K562 (cell line): ENCODE measurements around the gene ELMO3. TPM values are rescaled to one million over a fixed set of nuclear protein-coding genes. Genes with fewer than 3 reads are reported as not detected.

Source experiments
- FOSL1 ChIP-seq: fragments of 200-800 bp; sonication (Bioruptor generic); conservative IDR thresholded peaks from 2 replicates; pipeline ENCODE4 v1.6.1; 2016; ENCODE audit warnings: missing genetic modification characterization, missing compliant biosample characterization
- HCFC1 ChIP-seq: IDR thresholded peaks from 2 replicates; pipeline ENCODE4 v1.6.1; 2012; ENCODE audit warnings: low read depth, low read length, improper control_type of control experiment
- HDAC1 ChIP-seq, 2 experiments: fragments of 450-650 bp; IDR thresholded peaks; 2 replicates each; pipeline ENCODE4 v1.6.1; 2016 to 2017; ENCODE audit warnings: inconsistent platforms in 1 of 2, mild to moderate bottlenecking in 1 of 2, moderate library complexity in 1 of 2
- IFI16 ChIP-seq: fragments of 250-450 bp; sonication (Bioruptor Pico); IDR thresholded peaks from 2 replicates; pipeline ENCODE4 v2.1.2; 2022; ENCODE audit warnings: mild to moderate bottlenecking, inconsistent platforms
- MAZ ChIP-seq, 2 experiments: fragments of 450-650 bp in 1 of 2; sonication (generic) in 1 of 2; formaldehyde crosslinking; IDR thresholded peaks in 1 of 2; conservative IDR thresholded peaks in 1 of 2; 2 replicates each; pipeline versions ENCODE4 v1.4.0 to v1.5.0; 2020; ENCODE audit warnings: mild to moderate bottlenecking in 1 of 2, missing genetic modification reagents in 1 of 2
- MBD2 ChIP-seq: sonication (generic); IDR thresholded peaks from 2 replicates; pipeline ENCODE4 v1.6.1; 2016; ENCODE audit warnings: low read depth, borderline replicate concordance
- MCM2 ChIP-seq: fragments of 450-650 bp; IDR thresholded peaks from 2 replicates; pipeline ENCODE4 v1.6.1; 2017; ENCODE audit warnings: low read depth, mild to moderate bottlenecking
- MLX ChIP-seq, 2 experiments: fragments of 450-650 bp in 1 of 2; sonication (generic) in 1 of 2; formaldehyde crosslinking; conservative IDR thresholded peaks; 2 replicates each; pipeline versions ENCODE4 v1.4.0 to v1.8.1; 2020 to 2022; ENCODE audit warnings: mild to moderate bottlenecking in 1 of 2, missing genetic modification reagents in 1 of 2
- MTA1 ChIP-seq: fragments of 450-650 bp; IDR thresholded peaks from 2 replicates; pipeline ENCODE4 v1.6.1; 2017; ENCODE audit warnings: borderline replicate concordance
- NR2C2 ChIP-seq, 2 experiments: fragments of 200-800 bp in 1 of 2; sonication (Bioruptor generic) in 1 of 2; sonication (generic) in 1 of 2; formaldehyde crosslinking in 1 of 2; IDR thresholded peaks; 2 replicates each; pipeline versions ENCODE4 v1.6.1 to v1.8.0; 2016 to 2022; ENCODE audit warnings: mild to moderate bottlenecking in 1 of 2, missing compliant biosample characterization in 1 of 2, missing genetic modification characterization in 1 of 2, missing genetic modification reagents in 1 of 2
- PRMT5 ChIP-seq: sonication (generic); formaldehyde crosslinking; IDR thresholded peaks from 2 replicates; pipeline ENCODE4 v1.5.0; 2020; ENCODE audit warnings: missing genetic modification reagents
- PURB ChIP-seq: sonication (generic); formaldehyde crosslinking; IDR thresholded peaks from 2 replicates; pipeline ENCODE4 v1.9.0; 2021; ENCODE audit warnings: low read depth, mild to moderate bottlenecking, missing genetic modification reagents
- RHOXF2B ChIP-seq: fragments of 250-450 bp; sonication (Bioruptor Pico); conservative IDR thresholded peaks from 2 replicates; pipeline ENCODE4 v1.5.1; 2021
- TFAP4 ChIP-seq: sonication (generic); formaldehyde crosslinking; IDR thresholded peaks from 2 replicates; pipeline ENCODE4 v1.8.0; 2022; ENCODE audit warnings: missing genetic modification reagents, mild to moderate bottlenecking, moderate library complexity, borderline replicate concordance
- ZNF239 ChIP-seq: fragments of 250-450 bp; sonication (Bioruptor Pico); IDR thresholded peaks from 2 replicates; pipeline ENCODE4 v1.4.0; 2020; ENCODE audit warnings: mild to moderate bottlenecking
- ZNF263 ChIP-seq: sonication (generic); formaldehyde crosslinking; IDR thresholded peaks from 2 replicates; pipeline ENCODE4 v1.8.0; 2022; ENCODE audit warnings: mild to moderate bottlenecking, missing genetic modification reagents, borderline replicate concordance
- ZNF354B ChIP-seq: fragments of 250-450 bp; sonication (Bioruptor Pico); IDR thresholded peaks from 2 replicates; pipeline ENCODE4 v1.4.0; 2020
- ZNF41 ChIP-seq: fragments of 250-450 bp; sonication (Bioruptor Pico); conservative IDR thresholded peaks from 2 replicates; pipeline ENCODE4 v1.4.0; 2020; ENCODE audit warnings: mild to moderate bottlenecking
- ZNF444 ChIP-seq: fragments of 250-450 bp; sonication (Bioruptor Pico); IDR thresholded peaks from 2 replicates; pipeline ENCODE4 v1.4.0; 2020; ENCODE audit warnings: mild to moderate bottlenecking, moderate library complexity
- polyA plus RNA-seq, 8 experiments: library from polyadenylated mRNA; depleted of rRNA in 4 of 8; stranded (reverse) in 5 of 8; unstranded in 3 of 8; fragments of >200 nt; fragmentation: Nextera tagmentation in 2 of 8; fragmentation: Illumina TruSeq in 1 of 8; extraction: Ambion mirVana in 2 of 8; extraction: Trizol in 1 of 8; gene quantifications; 2 replicates each; pipeline versions ENCODE4 v1.2.1 to v1.2.3, GENCODE V29; 2011 to 2014; ENCODE audit warnings: inconsistent platforms in 1 of 8, missing spikeins in 1 of 8
- total RNA-seq, 7 experiments: library from RNA; depleted of rRNA in 6 of 7; stranded (reverse); fragments of >200 nt in 6 of 7; fragmentation: Illumina TruSeq in 2 of 7; extraction: Trizol in 2 of 7; gene quantifications; 2 replicates each; pipeline versions ENCODE4 v1.2.1 to v1.2.3, GENCODE V29; 2011 to 2021; ENCODE audit warnings: low replicate concordance in 1 of 7
- TF ChIP-seq, protein P1 (sequence below): fragments of 450-650 bp; IDR thresholded peaks from 2 replicates; pipeline ENCODE4 v1.6.1; 2017; ENCODE audit warnings: antibody characterized with exemption, mild to moderate bottlenecking
- TF ChIP-seq, protein P2 (sequence below): fragments of 450-650 bp; formaldehyde crosslinking; IDR thresholded peaks from 2 replicates; pipeline ENCODE4 v1.4.0; 2022; ENCODE audit warnings: missing genetic modification characterization

Gene ELMO3
- total and polyA plus RNA-seq, 9 of the 15 experiments (the other 6 are each of a cell fraction or from before 2014, with no cell fraction given) = 0.04 to 5.1 (median 1.5) TPM

GRCh38 chr16:67183627-67184452, 15.1 kb upstream of the ELMO3 start, which contains the start of gene MATCAP1 (continued):
- TF ChIP-seq, protein P1, sequence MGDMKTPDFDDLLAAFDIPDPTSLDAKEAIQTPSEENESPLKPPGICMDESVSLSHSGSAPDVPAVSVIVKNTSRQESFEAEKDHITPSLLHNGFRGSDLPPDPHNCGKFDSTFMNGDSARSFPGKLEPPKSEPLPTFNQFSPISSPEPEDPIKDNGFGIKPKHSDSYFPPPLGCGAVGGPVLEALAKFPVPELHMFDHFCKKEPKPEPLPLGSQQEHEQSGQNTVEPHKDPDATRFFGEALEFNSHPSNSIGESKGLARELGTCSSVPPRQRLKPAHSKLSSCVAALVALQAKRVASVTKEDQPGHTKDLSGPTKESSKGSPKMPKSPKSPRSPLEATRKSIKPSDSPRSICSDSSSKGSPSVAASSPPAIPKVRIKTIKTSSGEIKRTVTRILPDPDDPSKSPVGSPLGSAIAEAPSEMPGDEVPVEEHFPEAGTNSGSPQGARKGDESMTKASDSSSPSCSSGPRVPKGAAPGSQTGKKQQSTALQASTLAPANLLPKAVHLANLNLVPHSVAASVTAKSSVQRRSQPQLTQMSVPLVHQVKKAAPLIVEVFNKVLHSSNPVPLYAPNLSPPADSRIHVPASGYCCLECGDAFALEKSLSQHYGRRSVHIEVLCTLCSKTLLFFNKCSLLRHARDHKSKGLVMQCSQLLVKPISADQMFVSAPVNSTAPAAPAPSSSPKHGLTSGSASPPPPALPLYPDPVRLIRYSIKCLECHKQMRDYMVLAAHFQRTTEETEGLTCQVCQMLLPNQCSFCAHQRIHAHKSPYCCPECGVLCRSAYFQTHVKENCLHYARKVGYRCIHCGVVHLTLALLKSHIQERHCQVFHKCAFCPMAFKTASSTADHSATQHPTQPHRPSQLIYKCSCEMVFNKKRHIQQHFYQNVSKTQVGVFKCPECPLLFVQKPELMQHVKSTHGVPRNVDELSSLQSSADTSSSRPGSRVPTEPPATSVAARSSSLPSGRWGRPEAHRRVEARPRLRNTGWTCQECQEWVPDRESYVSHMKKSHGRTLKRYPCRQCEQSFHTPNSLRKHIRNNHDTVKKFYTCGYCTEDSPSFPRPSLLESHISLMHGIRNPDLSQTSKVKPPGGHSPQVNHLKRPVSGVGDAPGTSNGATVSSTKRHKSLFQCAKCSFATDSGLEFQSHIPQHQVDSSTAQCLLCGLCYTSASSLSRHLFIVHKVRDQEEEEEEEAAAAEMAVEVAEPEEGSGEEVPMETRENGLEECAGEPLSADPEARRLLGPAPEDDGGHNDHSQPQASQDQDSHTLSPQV = no peak
- TF ChIP-seq TFAP4 (CRISPR knock-in tag) = peak; percentile 83; the same call in 1 of the 2 replicates
- 0 out of 2 replicates have a peak, but pooled peaks have one; percentile 23 for TF ChIP-seq HCFC1
- no peak for TF ChIP-seq ZNF41 (CRISPR knock-in tag)
- no peak for TF ChIP-seq IFI16 (CRISPR knock-in tag)
- TF ChIP-seq ZNF354B (CRISPR knock-in tag) = no peak
- TF ChIP-seq ZNF239 (CRISPR knock-in tag) = no peak
- no peak for TF ChIP-seq NR2C2 (CRISPR knock-in tag; IDR thresholded peaks at IDR 0.05)
- no peak for TF ChIP-seq NR2C2 (tag; IDR thresholded peaks at IDR 0.05)
- TF ChIP-seq MLX (CRISPR knock-in tag; conservative IDR thresholded peaks at IDR 0.05) = no peak
- no peak for TF ChIP-seq RHOXF2B
- TF ChIP-seq, protein P2, sequence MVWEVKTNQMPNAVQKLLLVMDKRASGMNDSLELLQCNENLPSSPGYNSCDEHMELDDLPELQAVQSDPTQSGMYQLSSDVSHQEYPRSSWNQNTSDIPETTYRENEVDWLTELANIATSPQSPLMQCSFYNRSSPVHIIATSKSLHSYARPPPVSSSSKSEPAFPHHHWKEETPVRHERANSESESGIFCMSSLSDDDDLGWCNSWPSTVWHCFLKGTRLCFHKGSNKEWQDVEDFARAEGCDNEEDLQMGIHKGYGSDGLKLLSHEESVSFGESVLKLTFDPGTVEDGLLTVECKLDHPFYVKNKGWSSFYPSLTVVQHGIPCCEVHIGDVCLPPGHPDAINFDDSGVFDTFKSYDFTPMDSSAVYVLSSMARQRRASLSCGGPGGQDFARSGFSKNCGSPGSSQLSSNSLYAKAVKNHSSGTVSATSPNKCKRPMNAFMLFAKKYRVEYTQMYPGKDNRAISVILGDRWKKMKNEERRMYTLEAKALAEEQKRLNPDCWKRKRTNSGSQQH (CRISPR knock-in tag) = no peak
- peak in 1 of 2 experiments; percentile 67; a peak in 1 of 4 replicates for TF ChIP-seq HDAC1 (IDR thresholded peaks at IDR 0.05)
- TF ChIP-seq ZNF444 (CRISPR knock-in tag) = no peak
- TF ChIP-seq PURB (CRISPR knock-in tag) = no peak
- no peak for TF ChIP-seq MCM2
- TF ChIP-seq ZNF263 = no peak
- TF ChIP-seq MBD2 = peak; percentile 98
- no peak for TF ChIP-seq PRMT5
- no peak for TF ChIP-seq MTA1
- TF ChIP-seq FOSL1 = no peak
- peak; percentile 79 to 84 for TF ChIP-seq MAZ (CRISPR knock-in tag; conservative IDR thresholded peaks at IDR 0.05 in 1 of 2, IDR thresholded peaks at IDR 0.05 in 1 of 2)
